HG03521 (cell line): Measurements from ENCODE around the gene HEATR1.

Source experiments
- ATAC-seq: cut with Tn5 transposase; IDR thresholded peaks from one replicate; pipeline ENCODE4 v1.9.1; 2021; ENCODE audit warnings: mild to moderate bottlenecking, moderate library complexity; ENCODE audit not compliant: unreplicated experiment

Gene HEATR1

GRCh38 chr1:236541710-236542109 is 62.6 kb downstream of the HEATR1 start:
- no peak for ATAC-seq

DNA sequence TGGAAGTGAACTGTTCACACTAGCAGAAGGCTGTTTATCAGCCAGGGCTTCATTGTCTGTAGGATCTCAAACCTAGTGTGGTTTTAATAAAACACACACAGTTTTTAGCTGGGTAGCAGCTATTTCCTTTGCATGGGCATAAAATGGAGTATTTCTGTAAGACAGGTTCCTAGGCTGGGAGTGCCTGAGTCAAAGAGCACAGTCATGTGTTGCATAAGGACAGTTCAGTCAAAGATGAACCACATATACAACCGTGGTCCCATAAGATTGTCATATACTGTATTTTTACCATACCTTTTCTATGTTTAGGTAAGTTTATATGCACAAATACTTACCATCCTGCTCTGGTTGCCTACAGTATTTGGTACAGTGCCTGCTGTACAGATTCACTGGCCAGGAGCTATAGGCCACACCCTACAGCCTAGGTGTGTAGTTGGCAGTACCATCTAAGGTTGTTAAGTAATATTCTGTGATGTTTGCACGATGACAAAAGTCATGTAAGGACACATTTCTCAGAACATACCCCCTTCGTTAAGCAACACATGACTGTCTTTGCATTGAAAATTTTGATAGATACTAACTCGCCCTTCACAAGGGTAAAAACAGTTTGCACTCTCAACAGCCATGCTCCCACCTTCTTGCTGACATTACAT is 63.4 kb downstream of the HEATR1 start:
- no peak for ATAC-seq

- no peak for ATAC-seq
Observed at GRCh38 chr1:236536540-236536939, 67.8 kb downstream of the HEATR1 start.

DNA sequence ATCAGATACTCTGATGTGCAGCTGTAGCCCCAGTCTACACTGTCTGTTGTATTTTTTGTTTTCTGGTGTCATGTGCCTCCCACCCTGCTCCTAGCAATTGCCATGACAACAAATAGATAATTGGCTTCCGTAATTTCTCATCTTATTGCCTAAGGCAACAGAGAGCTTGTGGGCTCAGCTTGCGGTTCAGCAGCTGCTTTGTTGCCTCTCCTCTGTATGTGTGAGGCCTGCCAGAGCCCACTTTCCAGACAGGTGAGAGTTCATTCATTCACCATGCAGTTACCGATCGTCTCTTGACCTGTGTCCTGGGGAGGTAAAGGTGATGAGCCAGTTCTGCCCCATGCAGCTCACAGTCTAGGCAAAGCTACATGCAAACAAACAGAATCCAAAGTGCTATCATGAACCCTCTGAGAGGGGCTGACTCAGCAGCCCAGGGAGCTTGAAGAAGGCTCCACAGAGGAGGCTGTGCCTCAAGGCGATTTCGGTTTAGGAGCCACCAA is 68.6 kb downstream of the HEATR1 start:
- no peak for ATAC-seq

DNA sequence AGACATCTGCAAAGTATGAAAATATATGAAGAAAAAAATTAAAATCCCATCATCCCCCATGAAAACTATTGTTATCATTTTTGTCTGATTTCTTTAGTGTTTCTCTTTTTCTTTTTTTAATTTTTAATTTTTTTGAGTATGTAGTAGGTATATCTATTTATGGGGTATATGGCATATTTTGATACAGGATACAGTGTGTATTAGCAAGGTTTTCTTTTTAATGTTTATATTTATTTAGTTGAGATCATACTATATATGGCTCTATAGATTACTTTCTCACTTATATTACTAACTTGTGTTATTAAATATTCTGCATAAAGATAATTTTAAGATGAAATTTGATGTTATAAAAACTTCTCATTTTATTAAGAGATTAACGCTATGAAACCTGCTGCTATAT is 69.1 kb downstream of the HEATR1 start:
- ATAC-seq: no peak

DNA sequence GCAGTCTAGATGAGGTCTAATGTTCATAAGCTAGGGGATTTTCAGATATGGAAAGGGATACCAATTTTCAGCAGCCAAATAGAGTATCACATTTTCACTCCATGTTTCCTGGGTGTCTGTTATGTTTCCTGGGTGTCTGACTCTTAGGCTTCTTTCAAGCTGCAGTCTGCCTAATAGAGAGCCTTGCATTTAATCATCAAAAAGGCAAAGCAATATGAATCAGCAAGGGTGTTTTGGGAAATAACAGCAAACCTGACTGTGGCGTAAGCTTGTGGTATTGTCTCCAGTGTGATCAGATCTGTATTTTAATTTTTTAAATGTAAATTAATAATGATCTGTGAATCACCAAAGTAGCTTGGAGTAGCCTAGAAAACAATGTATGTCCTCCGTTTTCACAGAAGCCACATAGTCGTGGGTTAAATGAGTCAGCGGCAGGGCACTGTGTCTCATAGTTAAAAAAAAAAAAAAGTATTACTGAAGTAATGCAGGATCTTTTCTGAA is 70.1 kb downstream of the HEATR1 start:
- no peak for ATAC-seq

- ATAC-seq: no peak
Observed at GRCh38 chr1:236532850-236533249, 71.5 kb downstream of the HEATR1 start.

DNA sequence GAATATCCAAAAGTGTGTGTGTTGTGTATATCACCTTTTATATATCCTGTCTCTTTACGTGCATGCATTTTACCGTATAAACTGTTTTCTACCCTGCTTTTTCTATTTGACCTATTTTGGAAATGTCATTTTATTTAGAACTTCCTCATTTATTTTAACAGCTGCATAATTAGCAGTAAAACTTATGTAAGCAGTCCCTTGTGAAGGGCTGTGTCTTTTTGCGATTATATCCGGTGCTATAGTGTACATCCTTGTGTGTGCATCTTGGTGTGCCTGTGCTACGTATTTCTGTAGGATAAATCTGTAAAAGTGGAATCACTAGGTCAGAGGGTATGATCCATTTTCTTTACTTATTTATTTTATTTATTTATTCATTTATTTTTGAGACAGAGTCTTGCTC is 73.4 kb downstream of the HEATR1 start:
- no peak for ATAC-seq

GRCh38 chr1:236530286-236530685 is 74.0 kb downstream of the HEATR1 start:
- ATAC-seq: no peak

GRCh38 chr1:236526079-236526478 is 78.2 kb downstream of the HEATR1 start:
- ATAC-seq: no peak

GRCh38 chr1:236524895-236525184 is 79.5 kb downstream of the HEATR1 start:
- ATAC-seq: no peak

GRCh38 chr1:236524142-236524894 is 80.0 kb downstream of the HEATR1 start:
- peak; percentile 85 for ATAC-seq

- peak; percentile 57 for ATAC-seq
Observed at GRCh38 chr1:236523704-236524141, 80.6 kb downstream of the HEATR1 start, which contains the start of gene LGALS8. TSS of gene LGALS8 (plus strand) at chr1:236523982. CDS start at chr1:236526071, 2,089 bp downstream.

DNA sequence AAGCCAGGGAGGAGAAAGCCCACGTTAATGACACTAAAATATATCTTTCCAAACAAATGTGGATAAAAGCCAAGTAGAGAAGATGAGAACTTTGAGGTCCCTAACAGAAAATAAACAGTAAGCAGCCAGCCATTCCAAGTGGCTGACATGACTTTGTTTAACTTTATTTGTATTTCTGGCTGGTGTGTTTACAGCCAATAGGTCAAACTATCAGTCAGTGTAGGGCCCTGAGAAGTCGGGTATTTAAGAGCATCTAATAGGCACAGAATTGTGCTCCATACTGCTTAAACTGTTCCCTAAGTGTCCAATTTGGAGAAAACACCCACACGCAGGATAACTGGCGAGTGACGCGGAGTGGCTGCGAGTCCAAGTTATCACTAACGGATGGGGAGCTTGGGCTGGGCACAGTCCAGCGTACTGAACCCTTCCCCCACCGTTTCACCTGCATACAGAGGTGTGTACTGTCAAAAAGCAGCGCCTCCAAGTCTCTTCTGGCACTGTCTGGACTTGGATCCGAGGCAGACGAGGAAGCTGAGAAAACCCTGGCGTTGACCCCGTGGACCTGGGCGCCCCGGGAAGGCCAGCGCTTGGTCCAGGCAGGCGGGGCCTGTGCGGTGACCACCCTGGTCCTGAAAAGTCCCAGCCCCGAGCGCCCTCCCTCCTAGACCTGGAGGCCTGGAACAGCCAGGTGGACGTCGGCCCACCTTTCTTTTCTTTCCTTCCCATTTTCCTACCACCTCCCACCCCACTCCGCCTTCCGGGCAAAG is 81.2 kb downstream of the HEATR1 start:
- peak; percentile 6 for ATAC-seq

DNA sequence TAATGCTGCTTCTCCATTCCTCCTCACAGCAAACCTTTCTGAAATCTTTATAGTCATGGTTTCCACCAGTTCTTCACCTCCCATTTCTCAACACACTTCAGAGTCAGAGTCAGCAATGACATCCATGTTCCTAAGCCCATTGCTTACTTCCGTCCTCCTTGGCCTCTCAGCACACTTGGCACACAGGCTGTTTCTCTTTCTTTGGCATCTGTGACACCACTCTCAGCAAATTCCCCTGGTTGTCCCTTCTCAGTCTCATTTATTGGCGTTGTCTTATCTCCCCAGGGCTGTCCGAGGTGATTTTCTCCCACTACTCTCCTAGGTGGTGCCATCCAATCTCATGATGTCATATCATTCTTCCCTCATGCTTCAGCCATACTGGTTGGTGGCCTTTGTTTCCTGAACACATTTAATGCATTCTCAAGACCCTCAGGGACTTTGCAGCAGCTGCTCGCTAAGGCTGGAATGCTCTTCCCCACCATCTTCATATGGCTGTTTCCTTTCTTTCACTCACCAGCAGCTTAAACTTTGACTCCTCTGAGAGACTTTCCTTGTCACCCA is 83.8 kb downstream of the HEATR1 start:
- no peak for ATAC-seq

DNA sequence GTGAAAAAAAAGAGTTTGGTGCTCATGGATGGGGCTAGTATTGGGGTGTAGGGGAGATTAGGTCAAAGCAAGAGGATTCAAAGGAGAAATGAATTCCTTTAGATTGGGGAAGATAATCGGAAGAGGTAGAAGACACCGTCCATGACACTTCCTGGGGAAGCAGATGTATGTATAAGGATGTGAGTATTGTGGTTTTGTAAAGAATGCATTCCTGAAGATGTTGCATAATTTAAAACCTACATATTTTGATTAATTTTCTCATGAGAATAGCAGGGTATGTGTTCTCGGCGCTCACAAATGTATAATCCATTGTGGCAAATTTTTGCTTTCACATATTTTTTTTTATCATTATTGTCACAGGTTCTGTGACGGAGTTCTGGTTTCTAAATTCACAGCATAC is 86.0 kb downstream of the HEATR1 start:
- ATAC-seq: no peak

- no peak for ATAC-seq
Observed at GRCh38 chr1:236516929-236517704, 87.2 kb downstream of the HEATR1 start.

DNA sequence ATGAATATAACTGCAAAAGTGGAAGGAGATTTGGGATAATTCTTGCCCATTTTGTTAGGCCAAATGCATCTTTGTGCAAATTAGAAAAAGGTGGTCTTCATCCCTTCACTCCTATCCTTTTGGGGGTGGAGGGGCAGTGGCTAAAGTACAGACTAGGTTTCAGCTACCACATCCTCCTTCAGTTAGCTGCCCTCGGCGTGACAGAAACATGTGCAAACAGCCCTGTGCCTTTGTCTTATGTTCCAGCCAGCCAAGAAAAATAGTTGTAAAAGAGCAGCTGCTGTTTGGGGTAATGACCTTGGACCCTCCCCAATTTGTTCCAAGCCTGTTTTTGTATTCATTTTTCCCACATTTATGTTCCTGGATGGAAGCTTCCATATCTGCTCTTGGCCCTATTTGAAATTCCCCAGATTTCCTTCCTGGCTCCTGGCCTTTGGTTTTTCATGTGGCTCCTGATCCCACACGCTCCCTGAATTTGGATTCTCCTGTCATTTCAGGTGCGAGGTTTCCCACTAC is 88.8 kb downstream of the HEATR1 start:
- ATAC-seq: no peak

DNA sequence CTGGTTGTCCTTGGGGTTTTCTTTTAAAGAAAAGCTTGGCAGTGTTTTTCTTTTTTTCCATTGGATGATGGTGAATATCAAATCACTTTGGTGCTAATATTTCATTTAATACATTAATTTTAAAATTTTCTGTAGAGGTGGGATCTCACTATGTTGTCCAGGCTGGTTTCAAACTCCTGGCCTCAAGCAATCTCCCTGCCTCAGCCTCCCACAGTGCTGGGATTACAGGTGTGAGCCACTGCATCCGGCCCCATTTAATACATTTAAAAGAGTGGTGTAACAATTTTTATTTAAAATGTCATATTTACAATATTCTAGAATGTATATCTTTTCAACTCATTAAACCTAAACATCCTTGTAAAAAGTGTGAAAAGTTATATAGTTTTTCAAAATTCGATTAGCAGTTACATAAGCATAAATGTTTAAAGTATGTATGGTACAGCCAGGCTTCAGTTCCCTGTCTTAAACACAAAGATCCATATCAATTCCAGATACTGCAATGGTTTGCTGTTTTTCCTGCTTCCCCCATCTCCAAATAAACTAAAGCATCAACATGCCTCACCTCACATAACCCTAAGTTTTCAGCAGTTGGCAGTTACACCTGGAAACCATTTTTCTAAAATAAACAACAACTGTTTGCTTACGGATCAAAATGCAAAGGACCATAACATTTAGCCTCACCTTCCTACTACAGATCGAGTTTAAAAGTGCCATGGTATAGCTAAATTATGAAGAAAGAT is 89.4 kb downstream of the HEATR1 start:
- no peak for ATAC-seq
